Measurements from ENCODE around the gene KRT81. TPM values are rescaled to one million over a fixed set of nuclear protein-coding genes. Genes with fewer than 3 reads are reported as not detected.
"Not testable (repeated sequence)": the region's sequence is repeated elsewhere in the genome, so short reads cannot be mapped to it uniquely, and the experiment has no call there.

KRT81 gene
- polyA plus RNA-seq, 1 donor: 0.72 TPM

DNA sequence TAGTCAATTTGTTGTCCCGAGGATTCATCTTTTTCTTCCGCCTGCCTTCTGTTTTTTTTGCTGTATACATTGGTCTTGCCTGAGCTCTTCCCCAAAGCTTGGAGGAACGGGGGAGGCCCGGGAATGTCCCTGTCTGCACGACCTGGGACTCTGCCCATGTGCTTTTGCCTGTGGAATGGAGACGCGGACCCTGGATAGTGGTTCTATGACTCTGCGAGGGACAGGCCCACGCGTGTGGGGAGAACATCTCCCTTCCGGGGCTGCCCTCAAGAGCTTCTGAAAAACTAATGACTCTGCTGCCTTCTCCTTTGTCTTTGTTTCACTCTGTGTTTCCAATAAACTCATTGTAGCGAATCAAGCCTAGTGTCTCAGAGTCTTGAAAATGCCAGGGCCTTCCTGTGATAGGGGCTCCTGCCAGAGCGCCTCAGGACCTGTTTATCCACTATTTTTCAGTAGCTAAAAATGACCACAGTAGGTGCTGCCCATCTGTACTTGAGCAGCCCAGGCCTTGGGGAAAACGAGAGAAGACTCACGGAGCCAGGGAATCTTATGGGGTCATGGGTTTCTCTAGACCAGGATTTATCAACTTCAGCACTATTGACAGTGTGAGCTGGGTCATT is 17.6 kb upstream of the KRT81 start:
- peaks cover 37% of the 10 kb centered on the region for H3K27me3 ChIP-seq (ENCODE audit: control insufficient read depth, insufficient read depth, low read length)
- no peak for DNase-seq
- WGBS (ENCODE audit: insufficient coverage, low lambda C conversion rate): 73% methylated on average over 4 of the region's 15 CpGs
- peak overlapping the region; percentile 41 for H3K4me3 ChIP-seq (ENCODE audit: low read length)
- no peaks in the 10 kb centered on the region for H3K9me3 ChIP-seq (ENCODE audit: control insufficient read depth, low read depth, low read length)
- no peak overlapping the region for H3K27ac ChIP-seq (ENCODE audit: low read length)
- H3K4me1 ChIP-seq (ENCODE audit: control insufficient read depth, insufficient read depth, low read length): peaks cover 2% of the 10 kb centered on the region
- H3K36me3 ChIP-seq (ENCODE audit: control insufficient read depth, insufficient read depth, low read length): no peaks in the 10 kb centered on the region

DNA sequence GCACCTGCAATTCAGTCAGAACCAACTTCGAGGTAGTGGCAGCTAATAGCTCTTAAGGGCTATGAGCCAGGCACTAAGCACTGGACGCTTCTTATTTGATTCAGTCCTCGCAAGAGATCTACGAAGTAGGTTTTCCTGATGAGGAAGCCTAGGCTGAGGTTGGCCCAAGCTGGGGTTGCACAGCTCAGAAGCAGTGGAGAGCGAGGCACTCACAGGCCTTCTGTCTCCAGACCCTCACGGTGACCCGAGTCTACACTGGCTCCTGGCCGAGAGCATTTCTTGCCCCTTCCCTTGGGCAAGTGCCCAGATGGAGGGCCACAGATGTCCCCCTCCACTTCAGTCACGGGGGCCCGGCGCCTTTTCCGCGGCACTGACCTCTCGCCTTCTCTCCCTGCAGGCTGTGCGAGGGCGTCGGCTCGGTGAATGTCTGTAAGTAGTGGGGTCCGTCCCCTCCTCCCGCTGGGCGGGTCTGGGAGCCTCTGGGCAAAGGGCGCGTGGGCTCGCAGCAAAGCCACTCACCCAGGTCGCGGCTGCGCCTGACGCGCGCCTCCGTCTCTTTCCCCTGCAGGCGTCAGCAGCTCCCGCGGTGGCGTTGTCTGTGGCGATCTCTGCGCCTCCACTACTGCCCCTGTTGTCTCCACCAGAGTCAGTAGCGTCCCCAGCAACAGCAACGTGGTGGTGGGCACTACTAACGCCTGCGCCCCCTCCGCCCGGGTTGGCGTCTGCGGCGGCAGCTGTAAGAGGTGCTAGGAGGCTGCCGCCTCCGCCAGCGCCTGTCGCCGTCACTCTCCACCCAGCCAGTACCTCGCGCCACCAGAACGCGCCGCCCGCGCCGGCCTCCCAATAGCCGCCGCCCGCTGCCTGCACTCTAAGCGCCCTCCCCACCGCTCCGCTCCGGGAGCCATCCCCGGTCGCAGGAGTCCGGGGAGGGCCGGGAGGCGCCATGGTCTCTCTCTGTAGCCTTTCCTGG is 16.8 kb upstream of the KRT81 start:
- Histone ChIP-seq H3K9me3 (ENCODE audit: control insufficient read depth, low read depth, low read length) (no peaks in the 10 kb centered on the region), H3K27me3 (ENCODE audit: control insufficient read depth, insufficient read depth, low read length) (peaks cover 35% of the 10 kb centered on the region), H3K4me1 (ENCODE audit: control insufficient read depth, insufficient read depth, low read length) (peaks cover 2% of the 10 kb centered on the region), H3K36me3 (ENCODE audit: control insufficient read depth, insufficient read depth, low read length) (no peaks in the 10 kb centered on the region), H3K27ac (ENCODE audit: low read length) (no peak overlapping the region), H3K4me3 (ENCODE audit: low read length) (peak overlapping the region; percentile 41)
- DNase-seq: peak; percentile 64 to 89
- WGBS (ENCODE audit: insufficient coverage, low lambda C conversion rate): no CpG with 5 or more reads among the region's 71 CpGs

DNA sequence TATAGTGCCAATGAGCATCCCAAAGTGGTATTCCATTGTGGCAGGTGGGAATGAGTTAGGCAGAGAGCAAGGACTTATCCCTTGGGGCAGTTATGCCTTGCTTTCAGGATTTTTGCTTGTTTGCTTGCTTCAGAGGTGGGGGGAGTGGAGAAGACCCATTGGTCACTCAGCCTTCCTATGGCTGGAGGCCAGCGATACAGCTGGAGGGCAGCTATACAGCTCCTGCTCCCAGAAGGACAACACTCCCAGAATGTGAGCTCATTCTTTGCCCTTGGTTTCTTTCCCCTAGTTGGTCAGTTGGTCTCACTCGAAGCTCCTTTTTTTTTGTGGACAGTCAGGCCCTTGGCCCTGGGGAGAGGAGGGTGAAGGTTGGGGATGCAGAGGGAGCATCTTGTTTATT is 15.4 kb upstream of the KRT81 start:
- Histone ChIP-seq H3K27me3 (ENCODE audit: control insufficient read depth, insufficient read depth, low read length) (peaks cover 34% of the 10 kb centered on the region), H3K4me3 (ENCODE audit: low read length) (no peak overlapping the region), H3K9me3 (ENCODE audit: control insufficient read depth, low read depth, low read length) (no peaks in the 10 kb centered on the region), H3K4me1 (ENCODE audit: control insufficient read depth, insufficient read depth, low read length) (peaks cover 2% of the 10 kb centered on the region), H3K27ac (ENCODE audit: low read length) (no peak overlapping the region), H3K36me3 (ENCODE audit: control insufficient read depth, insufficient read depth, low read length) (no peaks in the 10 kb centered on the region)
- WGBS (ENCODE audit: insufficient coverage, low lambda C conversion rate): no CpG with 5 or more reads among the region's 2 CpGs
- DNase-seq: no peak

DNA sequence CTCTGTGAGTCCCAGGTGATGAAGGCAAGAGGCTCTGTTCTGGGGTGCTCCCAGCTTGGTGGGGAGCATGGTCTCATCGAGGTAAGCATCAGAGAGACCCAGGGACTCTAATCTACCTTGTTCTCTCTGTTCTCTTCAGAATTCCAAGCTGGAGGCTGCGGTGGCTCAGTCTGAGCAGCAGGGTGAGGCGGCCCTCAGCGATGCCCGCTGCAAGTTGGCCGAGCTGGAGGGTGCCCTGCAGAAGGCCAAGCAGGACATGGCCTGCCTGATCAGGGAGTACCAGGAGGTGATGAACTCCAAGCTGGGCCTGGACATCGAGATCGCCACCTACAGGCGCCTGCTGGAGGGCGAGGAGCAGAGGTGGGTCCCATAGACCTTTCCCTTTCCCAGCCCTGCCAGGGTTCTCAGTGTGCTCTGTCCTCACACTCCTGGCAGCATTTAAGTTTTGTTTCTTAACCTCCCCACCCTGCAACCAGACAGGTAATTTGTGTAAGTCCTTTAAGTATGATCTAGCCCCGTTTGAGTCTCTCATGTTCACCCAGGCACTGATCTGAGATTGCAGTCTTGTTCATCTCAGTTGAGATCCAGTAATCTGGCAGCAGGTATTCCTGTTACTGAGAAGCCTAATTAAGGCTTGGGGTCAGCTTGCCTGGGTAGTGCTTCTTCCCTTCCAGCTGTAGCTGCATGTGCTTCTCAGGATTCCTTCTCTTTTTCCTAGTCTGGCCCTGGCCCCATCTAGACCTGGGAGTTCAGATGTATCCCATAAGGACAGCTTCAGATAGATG is 14.8 kb upstream of the KRT81 start:
- no CpG with 5 or more reads among the region's 11 CpGs for WGBS (ENCODE audit: insufficient coverage, low lambda C conversion rate)
- Histone ChIP-seq H3K27ac (ENCODE audit: low read length) (no peak overlapping the region), H3K4me3 (ENCODE audit: low read length) (no peak overlapping the region), H3K36me3 (ENCODE audit: control insufficient read depth, insufficient read depth, low read length) (no peaks in the 10 kb centered on the region), H3K9me3 (ENCODE audit: control insufficient read depth, low read depth, low read length) (no peaks in the 10 kb centered on the region), H3K4me1 (ENCODE audit: control insufficient read depth, insufficient read depth, low read length) (peaks cover 2% of the 10 kb centered on the region), H3K27me3 (ENCODE audit: control insufficient read depth, insufficient read depth, low read length) (peaks cover 36% of the 10 kb centered on the region)
- DNase-seq: no peak

DNA sequence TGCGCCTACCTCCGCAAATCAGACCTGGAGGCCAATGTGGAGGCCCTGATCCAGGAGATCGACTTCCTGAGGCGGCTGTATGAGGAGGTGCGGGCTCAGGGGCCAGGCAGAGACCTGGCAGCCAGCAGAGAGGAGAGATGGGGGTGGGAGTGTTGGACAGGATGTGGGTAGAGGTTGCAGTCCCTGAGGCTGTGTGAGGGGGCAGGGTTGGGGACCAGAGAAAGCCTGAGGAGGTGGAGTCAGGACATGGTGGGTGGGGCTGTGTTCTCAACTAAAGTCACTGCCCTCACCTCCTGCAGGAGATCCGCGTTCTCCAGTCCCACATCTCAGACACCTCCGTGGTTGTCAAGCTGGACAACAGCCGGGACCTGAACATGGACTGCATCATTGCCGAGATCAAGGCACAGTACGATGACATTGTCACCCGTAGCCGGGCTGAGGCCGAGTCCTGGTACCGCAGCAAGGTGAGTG is 13.6 kb upstream of the KRT81 start:
- not testable (repeated sequence) for H3K4me3 ChIP-seq (ENCODE audit: low read length); H3K36me3 ChIP-seq (ENCODE audit: control insufficient read depth, insufficient read depth, low read length); H3K9me3 ChIP-seq (ENCODE audit: control insufficient read depth, low read depth, low read length); DNase-seq; H3K4me1 ChIP-seq (ENCODE audit: control insufficient read depth, insufficient read depth, low read length); H3K27ac ChIP-seq (ENCODE audit: low read length)
- no CpG with 5 or more reads among the region's 15 CpGs for WGBS (ENCODE audit: insufficient coverage, low lambda C conversion rate)
- H3K27me3 ChIP-seq (ENCODE audit: control insufficient read depth, insufficient read depth, low read length): peaks cover 36% of the 10 kb centered on the region

DNA sequence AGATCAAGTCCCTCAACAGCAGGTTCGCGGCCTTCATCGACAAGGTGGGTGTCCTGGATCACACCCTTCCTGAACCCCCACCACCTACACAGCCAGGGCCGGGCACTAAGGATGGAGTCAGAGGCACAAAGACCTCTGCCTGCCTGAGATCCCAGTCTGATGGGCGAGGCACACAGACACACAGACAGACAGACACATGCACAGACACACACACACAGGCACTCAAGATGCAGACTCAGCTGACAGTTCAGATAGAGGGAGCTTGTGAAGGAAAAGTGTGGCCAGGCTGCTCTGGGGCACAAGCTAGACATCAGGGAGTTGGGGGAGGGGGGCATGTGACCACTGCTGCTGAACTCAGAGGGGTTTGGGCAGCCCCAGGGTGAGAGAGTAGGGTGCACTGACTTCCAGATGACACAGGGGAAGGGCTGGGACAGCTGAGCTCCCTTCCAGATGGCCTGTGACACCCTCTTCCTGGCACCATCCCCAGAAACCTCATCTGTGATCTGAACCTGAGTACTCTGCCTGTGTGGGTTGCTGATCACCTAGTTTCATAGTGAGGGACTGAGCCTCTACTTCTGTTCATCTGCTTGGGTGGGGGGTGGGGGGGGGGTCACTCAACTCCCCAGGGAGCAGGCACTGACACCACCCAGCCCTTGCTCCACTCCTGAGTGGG is 11.0 kb upstream of the KRT81 start:
- not testable (repeated sequence) for H3K36me3 ChIP-seq (ENCODE audit: control insufficient read depth, insufficient read depth, low read length); DNase-seq; H3K4me1 ChIP-seq (ENCODE audit: control insufficient read depth, insufficient read depth, low read length); H3K4me3 ChIP-seq (ENCODE audit: low read length); H3K9me3 ChIP-seq (ENCODE audit: control insufficient read depth, low read depth, low read length); H3K27ac ChIP-seq (ENCODE audit: low read length)
- H3K27me3 ChIP-seq (ENCODE audit: control insufficient read depth, insufficient read depth, low read length): peaks cover 20% of the 10 kb centered on the region
- no CpG with 5 or more reads among the region's 5 CpGs for WGBS (ENCODE audit: insufficient coverage, low lambda C conversion rate)

DNA sequence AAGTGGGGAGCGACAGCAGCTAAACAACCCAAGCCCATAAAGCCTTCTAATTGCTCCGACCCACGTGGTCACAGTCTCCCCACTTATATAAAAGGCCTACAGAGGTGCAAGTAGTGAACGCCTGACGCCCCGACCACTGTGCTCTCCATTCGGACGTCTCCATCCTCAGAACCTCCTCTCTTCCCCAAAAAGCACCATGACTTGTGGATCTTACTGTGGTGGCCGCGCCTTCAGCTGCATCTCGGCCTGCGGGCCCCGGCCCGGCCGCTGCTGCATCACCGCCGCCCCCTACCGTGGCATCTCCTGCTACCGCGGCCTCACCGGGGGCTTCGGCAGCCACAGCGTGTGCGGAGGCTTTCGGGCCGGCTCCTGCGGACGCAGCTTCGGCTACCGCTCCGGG is 10.4 kb upstream of the KRT81 start:
- not testable (repeated sequence) for DNase-seq; H3K27ac ChIP-seq (ENCODE audit: low read length); H3K4me3 ChIP-seq (ENCODE audit: low read length); H3K9me3 ChIP-seq (ENCODE audit: control insufficient read depth, low read depth, low read length); H3K36me3 ChIP-seq (ENCODE audit: control insufficient read depth, insufficient read depth, low read length); H3K4me1 ChIP-seq (ENCODE audit: control insufficient read depth, insufficient read depth, low read length)
- H3K27me3 ChIP-seq (ENCODE audit: control insufficient read depth, insufficient read depth, low read length): peaks cover 23% of the 10 kb centered on the region
- WGBS (ENCODE audit: insufficient coverage, low lambda C conversion rate): no CpG with 5 or more reads among the region's 31 CpGs

DNA sequence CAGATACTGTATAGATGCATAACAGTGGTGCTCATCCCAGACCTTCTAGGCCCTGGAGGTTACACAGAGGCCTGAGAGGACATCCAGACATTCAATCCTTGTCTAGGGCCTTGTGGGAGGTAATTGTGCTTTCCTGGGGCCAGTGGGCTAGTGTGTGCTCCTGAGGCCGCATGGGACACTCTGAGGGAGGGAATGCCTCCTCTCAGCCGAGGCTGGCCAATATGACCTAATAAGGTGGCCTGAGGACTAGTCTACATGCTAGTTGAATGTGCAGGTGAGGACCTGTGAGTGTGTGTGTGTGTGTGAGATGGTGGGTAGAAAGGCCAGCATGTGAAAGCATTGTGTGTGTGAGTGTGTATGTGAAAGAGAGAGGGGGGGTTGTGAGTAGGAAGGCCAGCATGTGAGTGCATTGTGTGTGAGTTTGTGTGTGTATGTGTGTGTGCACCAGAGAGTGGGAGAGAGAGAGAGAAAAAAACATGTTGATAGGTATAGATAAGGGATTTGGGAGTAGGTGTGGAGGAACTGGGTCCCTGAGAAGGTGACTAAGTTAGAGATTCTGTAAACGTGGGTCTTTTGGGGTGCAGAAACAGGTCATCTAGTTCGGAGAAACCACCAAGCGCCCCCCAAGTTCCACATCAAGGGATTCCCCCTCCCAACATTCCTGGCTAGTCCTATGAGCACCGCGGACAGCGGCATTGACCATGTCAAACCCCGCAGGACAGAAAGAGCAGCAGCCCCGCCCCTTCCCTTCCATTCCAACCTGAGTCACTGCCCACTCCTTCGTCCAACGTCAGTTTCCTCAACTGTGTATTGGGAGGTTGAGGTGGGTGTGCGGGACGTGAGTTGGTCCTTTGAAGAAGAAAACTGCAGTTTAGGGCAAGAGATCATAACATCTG is 9.7 kb upstream of the KRT81 start:
- Histone ChIP-seq H3K4me1 (ENCODE audit: control insufficient read depth, insufficient read depth, low read length) (no peaks in the 10 kb centered on the region), H3K27ac (ENCODE audit: low read length) (no peak overlapping the region), H3K36me3 (ENCODE audit: control insufficient read depth, insufficient read depth, low read length) (no peaks in the 10 kb centered on the region), H3K27me3 (ENCODE audit: control insufficient read depth, insufficient read depth, low read length) (peaks cover 25% of the 10 kb centered on the region), H3K9me3 (ENCODE audit: control insufficient read depth, low read depth, low read length) (no peaks in the 10 kb centered on the region), H3K4me3 (ENCODE audit: low read length) (no peak overlapping the region)
- no peak for DNase-seq
- WGBS (ENCODE audit: insufficient coverage, low lambda C conversion rate): no CpG with 5 or more reads among the region's 14 CpGs

DNA sequence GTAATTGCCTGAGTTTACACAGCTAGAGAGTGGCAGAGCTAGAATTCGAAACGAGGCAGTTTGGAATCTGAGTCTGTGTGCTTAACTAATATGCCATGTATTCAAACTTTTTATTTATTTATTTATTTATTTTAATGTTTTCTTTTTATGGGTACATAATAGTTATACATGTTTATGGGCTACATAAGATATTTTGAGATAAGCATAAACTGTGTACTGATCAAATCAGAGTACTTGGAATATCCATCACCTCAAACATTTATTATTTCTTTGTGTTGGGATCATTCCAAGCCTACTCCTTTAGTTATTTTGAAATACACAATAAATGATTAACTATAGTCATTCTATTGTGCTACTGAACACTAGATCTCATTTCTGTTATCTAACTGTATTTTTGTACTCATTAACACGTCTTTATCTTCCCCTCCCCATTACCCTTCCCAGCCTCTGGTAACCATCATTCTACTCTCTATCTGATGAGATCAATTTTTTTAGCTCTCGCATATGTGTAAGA is 7.4 kb upstream of the KRT81 start:
- Histone ChIP-seq H3K27me3 (ENCODE audit: control insufficient read depth, insufficient read depth, low read length) (peaks cover 26% of the 10 kb centered on the region), H3K4me1 (ENCODE audit: control insufficient read depth, insufficient read depth, low read length) (no peaks in the 10 kb centered on the region), H3K27ac (ENCODE audit: low read length) (no peak overlapping the region), H3K9me3 (ENCODE audit: control insufficient read depth, low read depth, low read length) (no peaks in the 10 kb centered on the region), H3K4me3 (ENCODE audit: low read length) (no peak overlapping the region), H3K36me3 (ENCODE audit: control insufficient read depth, insufficient read depth, low read length) (no peaks in the 10 kb centered on the region)
- WGBS (ENCODE audit: insufficient coverage, low lambda C conversion rate): 0% methylated on average over 1 of the region's 4 CpGs
- DNase-seq: no peak
